Vagina (tissue), 2 donors: ENCODE measurements around the gene COBLL1.

ENCODE experiments used
- POLR2A ChIP-seq, 2 donors: fragments of 450-650 bp; IDR thresholded peaks; one replicate each; pipeline ENCODE4 v1.6.1; 2017; ENCODE audit warnings: antibody characterized with exemption in 2 of 2, mild to moderate bottlenecking in 2 of 2, moderate library complexity in 2 of 2
- POLR2AphosphoS5 ChIP-seq, 2 donors: sonication (generic); formaldehyde crosslinking; IDR thresholded peaks; one replicate each; pipeline ENCODE4 v1.9.0; 2017; ENCODE audit warnings: antibody characterized with exemption in 2 of 2, mild to moderate bottlenecking in 2 of 2, low read depth in 1 of 2; ENCODE audit not compliant: insufficient read depth in 1 of 2

GRCh38 chr2:164711766-164712138 is 129.9 kb downstream of the COBLL1 start:
- TF ChIP-seq POLR2A (IDR thresholded peaks at IDR 0.05) (no peak), POLR2AphosphoS5 (IDR thresholded peaks at IDR 0.05; ENCODE audit: insufficient read depth in 1 of 2, low read depth in 1 of 2) (no peak)
